Uterus (tissue), 2 donors: Measurements from ENCODE around the gene ASPG.

ENCODE experiments used
- POLR2A ChIP-seq, 2 donors: fragments of 450-650 bp; IDR thresholded peaks; one replicate each; pipeline ENCODE4 v1.6.1; 2016; ENCODE audit warnings: antibody characterized with exemption in 2 of 2, mild to moderate bottlenecking in 1 of 2, moderate library complexity in 1 of 2
- TF ChIP-seq, protein P1 (sequence below), 4 experiments: fragments of 200-600 bp in 2 of 4; fragments of 450-650 bp in 2 of 4; sonication (generic) in 2 of 4; IDR thresholded peaks; one replicate each; pipeline ENCODE4 v1.5.1; 2016 to 2019; ENCODE audit warnings: antibody characterized with exemption in 4 of 4, mild to moderate bottlenecking in 2 of 4, moderate library complexity in 1 of 4

DNA sequence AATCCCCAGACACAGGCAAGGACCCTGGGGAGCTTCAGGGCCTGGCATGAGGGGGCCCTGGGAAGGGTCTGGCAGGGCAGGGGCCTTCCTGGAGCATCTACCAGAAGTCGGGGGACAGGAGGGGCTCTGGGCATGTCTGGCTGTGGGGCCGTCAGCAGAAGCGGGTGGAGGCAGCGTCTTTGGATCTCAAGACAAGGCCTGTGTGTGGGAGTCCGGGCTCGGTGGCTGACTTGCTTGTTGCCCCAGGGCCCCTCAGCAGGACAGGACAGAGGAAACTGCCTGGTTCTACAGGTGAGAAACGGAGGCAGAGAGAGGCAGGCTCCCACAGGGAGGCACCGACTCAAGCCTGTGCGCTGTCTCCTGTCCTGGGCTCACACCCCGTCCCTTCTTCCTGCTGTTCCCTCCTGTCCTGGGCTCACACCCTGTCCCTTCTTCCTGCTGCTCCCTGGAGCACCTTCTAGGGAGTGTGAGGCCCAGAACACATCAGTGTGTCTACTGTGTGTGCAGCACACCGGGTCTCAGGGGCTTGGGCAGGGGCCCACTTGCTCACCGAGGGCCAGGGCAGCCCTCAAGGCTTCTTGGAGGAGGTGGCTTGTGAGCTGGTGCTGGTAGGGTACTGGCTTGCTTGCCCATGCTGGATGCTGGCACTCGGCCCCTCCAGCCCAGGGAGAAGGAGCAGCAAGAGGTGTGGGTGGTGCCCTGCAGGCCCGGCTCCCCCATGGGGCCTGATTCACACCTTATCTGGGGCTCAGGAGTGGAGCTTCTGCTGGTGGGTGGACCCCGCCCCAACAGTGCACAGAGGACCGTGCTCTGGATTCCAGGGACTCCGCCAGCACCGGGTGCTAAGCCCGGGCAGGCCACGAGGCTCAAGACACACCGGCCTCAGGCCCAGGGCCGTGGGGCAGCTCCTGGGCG, 14.9 kb downstream of the ASPG start:
- TF ChIP-seq POLR2A (IDR thresholded peaks at IDR 0.05): no peak
- TF ChIP-seq, protein P1, sequence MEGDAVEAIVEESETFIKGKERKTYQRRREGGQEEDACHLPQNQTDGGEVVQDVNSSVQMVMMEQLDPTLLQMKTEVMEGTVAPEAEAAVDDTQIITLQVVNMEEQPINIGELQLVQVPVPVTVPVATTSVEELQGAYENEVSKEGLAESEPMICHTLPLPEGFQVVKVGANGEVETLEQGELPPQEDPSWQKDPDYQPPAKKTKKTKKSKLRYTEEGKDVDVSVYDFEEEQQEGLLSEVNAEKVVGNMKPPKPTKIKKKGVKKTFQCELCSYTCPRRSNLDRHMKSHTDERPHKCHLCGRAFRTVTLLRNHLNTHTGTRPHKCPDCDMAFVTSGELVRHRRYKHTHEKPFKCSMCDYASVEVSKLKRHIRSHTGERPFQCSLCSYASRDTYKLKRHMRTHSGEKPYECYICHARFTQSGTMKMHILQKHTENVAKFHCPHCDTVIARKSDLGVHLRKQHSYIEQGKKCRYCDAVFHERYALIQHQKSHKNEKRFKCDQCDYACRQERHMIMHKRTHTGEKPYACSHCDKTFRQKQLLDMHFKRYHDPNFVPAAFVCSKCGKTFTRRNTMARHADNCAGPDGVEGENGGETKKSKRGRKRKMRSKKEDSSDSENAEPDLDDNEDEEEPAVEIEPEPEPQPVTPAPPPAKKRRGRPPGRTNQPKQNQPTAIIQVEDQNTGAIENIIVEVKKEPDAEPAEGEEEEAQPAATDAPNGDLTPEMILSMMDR (IDR thresholded peaks at IDR 0.05): no peak
